T-helper 1 cell treated with Interleukin-12 subunit alpha and Interleukin-12 subunit beta and Interleukin-4 antibody, amounts not matched to agents 30 μg/mL and 1 μg/mL, for 36 hours (primary cell): ENCODE results near the gene SGCD.

Experiments
- H3K27ac Mint-ChIP-seq: one replicate; pipeline ENCODE4 v1.8.0; 2021; ENCODE audit warnings: mild to moderate bottlenecking, mixed read lengths
- H3K27me3 Mint-ChIP-seq: one replicate; pipeline ENCODE4 v1.8.0; 2021; ENCODE audit warnings: low read depth, mixed read lengths
- H3K36me3 Mint-ChIP-seq: one replicate; pipeline ENCODE4 v1.8.0; 2021; ENCODE audit warnings: low read depth, mixed read lengths
- H3K4me1 Mint-ChIP-seq: one replicate; pipeline ENCODE4 v1.8.0; 2021; ENCODE audit warnings: low read depth, mixed read lengths
- H3K4me3 Mint-ChIP-seq: one replicate; pipeline ENCODE4 v1.8.0; 2021; ENCODE audit warnings: mild to moderate bottlenecking, moderate library complexity, mixed read lengths
- H3K9me3 Mint-ChIP-seq: one replicate; pipeline ENCODE4 v1.8.0; 2021; ENCODE audit warnings: mixed read lengths

The SGCD gene

DNA sequence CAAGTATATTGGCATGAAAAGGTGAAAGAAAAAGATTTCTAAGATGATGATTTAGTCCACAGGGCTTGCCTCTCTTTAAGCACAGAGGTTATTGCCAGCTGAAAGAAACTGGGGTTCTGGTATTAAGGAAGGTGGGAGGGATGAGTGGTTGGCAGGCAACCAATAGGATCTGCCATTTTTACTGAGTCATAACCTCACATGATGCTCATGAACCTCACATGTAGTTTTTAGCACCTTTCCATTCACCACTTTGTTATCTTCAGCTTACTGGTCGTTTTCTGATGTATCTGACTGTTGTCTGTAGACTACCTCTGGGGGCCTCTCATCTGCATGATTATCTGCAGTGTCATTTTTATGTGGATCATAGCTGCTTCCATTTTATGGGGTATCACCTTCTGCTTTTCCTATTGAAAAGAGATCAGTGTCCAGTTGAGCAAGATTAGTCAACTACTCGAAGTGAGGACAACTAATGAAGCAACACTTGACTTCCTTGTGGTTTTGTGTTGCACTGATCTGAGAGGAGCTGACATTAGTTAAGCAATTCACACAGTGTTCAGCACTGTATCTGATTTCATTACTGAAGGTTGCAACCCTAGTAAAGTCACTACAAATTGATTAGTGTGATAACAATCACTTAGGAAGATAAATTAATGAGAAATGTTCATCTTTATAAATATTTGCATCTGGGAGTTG, 186.3 kb downstream of the SGCD start:
- Mint-ChIP-seq H3K9me3 (peaks cover under 1% of the 10 kb centered on the region), H3K4me1 (no peaks in the 10 kb centered on the region), H3K27me3 (peaks cover 12% of the 10 kb centered on the region), H3K27ac (no peak overlapping the region), H3K36me3 (no peaks in the 10 kb centered on the region), H3K4me3 (no peak overlapping the region)

DNA sequence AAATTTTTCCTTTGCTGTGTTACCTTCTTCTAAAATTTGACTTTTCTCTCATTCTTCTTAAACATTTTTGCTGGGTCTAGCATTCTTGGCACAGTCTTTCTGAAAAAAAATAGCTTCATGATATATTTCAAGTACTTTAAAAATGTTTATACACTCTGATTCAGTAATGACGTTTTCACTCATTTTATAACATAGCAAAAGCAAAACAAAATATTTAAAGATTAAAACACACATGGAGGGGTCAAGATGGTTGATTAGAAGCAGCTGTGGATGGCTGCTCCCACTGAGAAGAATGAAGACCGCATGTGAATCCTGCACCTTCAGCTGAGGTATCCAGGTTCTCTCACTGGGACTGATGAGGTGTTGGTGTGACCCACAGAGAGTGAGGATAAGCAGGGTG, 188.2 kb downstream of the SGCD start:
- peaks cover 10% of the 10 kb centered on the region for H3K9me3 Mint-ChIP-seq
- H3K36me3 Mint-ChIP-seq = no peaks in the 10 kb centered on the region
- no peaks in the 10 kb centered on the region for H3K4me1 Mint-ChIP-seq
- no peak overlapping the region for H3K27ac Mint-ChIP-seq
- H3K27me3 Mint-ChIP-seq = peaks cover 5% of the 10 kb centered on the region
- H3K4me3 Mint-ChIP-seq = no peak overlapping the region

DNA sequence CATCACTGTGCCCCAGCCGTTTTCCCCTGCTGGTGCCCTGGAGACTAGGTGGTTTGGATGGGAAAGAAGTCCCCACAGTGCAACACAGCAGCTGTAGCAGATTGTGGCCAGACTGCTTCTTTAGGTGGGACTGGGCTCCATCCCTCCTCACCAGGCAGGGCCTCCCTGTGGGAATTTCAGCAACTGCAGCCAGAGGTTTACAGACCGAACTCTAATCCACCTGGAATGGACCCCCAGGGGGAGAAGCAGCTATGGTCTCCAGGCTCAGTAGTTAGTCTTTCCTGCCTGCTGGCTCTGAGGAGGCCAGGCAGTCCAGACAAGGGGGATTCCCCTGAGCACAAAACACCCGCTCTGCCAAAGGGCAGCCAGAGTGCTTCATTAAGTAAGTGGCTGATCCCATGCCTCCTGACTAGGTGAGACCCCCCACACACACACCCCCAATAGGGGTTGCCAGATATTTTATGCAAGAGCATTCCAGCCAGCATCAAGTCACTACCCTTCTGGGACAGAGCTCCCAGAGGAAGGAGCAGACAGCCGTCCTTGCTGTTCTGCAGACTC, 188.9 kb downstream of the SGCD start:
- no peak overlapping the region for H3K4me3 Mint-ChIP-seq
- H3K27ac Mint-ChIP-seq = no peak overlapping the region
- H3K36me3 Mint-ChIP-seq = no peaks in the 10 kb centered on the region
- no peaks in the 10 kb centered on the region for H3K4me1 Mint-ChIP-seq
- H3K9me3 Mint-ChIP-seq = peaks cover 10% of the 10 kb centered on the region
- peaks cover 4% of the 10 kb centered on the region for H3K27me3 Mint-ChIP-seq

DNA sequence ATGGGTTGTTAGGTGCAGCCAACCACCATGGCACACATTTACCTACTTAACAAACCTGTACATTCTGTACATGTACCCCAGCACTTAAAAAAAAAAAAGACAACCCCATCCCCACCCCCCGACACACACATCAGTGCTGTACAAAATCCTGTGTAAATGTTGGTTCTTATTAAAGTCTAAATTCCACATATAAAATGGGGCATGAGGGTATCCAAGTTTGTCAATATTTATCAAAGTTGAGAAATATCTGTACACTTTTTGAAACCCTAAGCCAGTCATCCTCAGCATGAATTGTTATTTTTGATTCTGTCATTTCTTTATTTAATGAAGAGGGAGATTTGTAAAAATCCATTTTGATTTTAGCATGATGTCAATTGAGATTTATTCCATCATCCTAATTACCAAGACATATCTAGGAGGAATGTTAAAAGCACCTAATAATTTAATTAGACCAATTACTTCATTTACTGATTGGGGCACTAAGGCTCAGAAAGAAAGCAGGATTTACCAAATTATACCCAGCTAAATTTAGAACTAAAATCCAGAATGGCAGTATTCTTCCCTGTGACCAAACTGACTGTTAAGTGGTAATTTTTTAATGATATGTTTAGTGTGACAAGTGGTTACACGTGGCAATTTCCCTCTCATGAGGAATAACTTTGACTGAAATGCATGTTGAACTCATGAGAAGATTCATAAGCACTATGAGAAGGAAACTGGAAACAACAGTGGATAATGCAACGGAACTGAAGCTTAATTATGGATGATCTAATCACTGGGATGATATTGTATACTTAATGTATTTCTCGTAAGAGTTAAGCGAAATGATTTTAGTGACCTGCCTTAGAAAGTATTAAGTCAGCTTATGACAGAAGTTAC, 195.9 kb downstream of the SGCD start:
- Mint-ChIP-seq H3K27ac (no peak overlapping the region), H3K4me1 (no peaks in the 10 kb centered on the region)

DNA sequence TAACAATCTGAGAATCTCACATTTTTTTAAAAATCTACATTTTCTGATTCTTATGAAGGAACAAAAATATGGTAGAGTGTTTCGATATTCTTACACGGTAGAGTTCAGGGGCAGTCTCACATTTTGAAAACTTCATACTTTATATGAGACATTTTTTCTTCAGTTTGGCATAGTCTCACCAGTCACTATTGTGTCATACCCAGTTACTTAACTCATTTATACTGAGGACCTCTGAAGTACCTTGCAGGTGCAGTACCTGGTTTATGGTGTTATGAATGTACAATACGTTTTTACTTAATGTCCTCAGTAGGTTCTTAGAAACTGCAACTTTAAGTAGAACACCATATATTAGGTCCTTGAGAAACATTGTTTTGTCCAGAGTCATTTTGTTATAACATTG, 196.6 kb downstream of the SGCD start:
- H3K36me3 Mint-ChIP-seq = no peaks in the 10 kb centered on the region

More for the DNA sequence above, 195.9 kb downstream of the SGCD start:
- peaks cover 10% of the 10 kb centered on the region for H3K9me3 Mint-ChIP-seq
- peaks cover 13% of the 10 kb centered on the region for H3K27me3 Mint-ChIP-seq
- no peak overlapping the region for H3K4me3 Mint-ChIP-seq
- H3K36me3 Mint-ChIP-seq = no peaks in the 10 kb centered on the region

DNA sequence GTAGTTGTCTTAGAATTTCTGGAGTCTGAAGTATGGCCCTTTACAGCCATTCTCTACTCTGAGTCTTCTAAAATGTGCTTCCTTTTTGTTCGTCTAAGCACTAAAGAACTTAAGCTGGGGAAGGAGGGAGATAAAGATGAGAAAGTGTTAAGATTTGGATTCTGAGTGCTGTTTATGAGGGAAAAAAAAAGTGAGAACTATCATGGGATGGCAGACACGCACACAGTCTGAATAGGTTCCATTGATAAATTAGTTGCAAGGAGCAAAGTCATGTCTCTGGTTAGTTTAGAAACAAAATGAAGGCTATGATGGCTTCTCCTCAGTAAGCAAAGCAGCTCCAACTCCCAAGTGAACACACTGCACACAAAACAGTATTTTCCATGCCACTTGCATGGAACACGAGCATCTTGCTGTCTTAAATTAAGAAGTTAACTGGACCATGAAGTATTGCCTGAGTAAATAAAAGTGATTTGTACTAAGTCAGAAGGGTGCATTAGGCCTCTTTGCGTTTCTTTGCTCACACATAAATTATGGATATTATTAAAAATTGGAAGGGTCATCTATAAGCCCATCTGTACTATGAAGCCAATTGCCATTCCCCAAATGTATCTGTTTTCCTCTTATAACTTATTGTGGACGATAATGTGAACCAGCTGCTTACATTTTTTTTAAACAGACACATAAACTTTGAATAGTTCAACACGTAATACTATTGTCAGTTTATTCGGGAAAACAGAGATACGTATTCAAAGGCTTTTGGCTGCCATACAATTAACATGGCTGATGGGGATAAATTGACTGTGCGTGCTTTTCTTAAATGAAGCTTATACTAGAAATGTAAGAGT, 199.3 kb downstream of the SGCD start:
- no peak overlapping the region for H3K4me3 Mint-ChIP-seq
- H3K27me3 Mint-ChIP-seq = peaks cover 12% of the 10 kb centered on the region
- no peaks in the 10 kb centered on the region for H3K4me1 Mint-ChIP-seq
- H3K9me3 Mint-ChIP-seq = peaks cover 3% of the 10 kb centered on the region
- no peak overlapping the region for H3K27ac Mint-ChIP-seq
- no peaks in the 10 kb centered on the region for H3K36me3 Mint-ChIP-seq

More for the DNA sequence above, 196.6 kb downstream of the SGCD start:
- peaks cover 11% of the 10 kb centered on the region for H3K27me3 Mint-ChIP-seq
- no peak overlapping the region for H3K4me3 Mint-ChIP-seq
- H3K9me3 Mint-ChIP-seq = peaks cover 6% of the 10 kb centered on the region
- no peaks in the 10 kb centered on the region for H3K4me1 Mint-ChIP-seq
- H3K27ac Mint-ChIP-seq = no peak overlapping the region

DNA sequence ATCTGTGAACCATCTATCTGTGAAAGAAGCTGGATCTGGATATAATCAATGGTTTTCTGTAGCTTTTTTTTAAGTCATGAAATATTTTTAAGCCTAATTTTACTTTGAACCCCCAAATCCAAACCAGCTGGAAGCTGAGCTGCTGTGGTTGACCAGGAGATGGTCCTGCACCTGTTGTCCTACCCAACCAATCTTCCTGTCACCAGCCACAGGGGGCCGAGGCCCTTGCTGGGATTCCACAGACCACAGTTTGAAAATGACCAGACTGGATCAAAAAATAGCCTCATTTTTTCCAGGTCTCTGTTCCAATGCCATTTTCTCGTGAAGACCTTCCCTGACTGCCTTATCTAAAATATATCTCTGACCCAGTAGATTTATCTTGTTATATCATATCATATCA, 200.6 kb downstream of the SGCD start:
- Mint-ChIP-seq H3K27me3 (peaks cover 12% of the 10 kb centered on the region), H3K36me3 (no peaks in the 10 kb centered on the region), H3K4me3 (no peak overlapping the region), H3K4me1 (no peaks in the 10 kb centered on the region), H3K9me3 (peaks cover 3% of the 10 kb centered on the region), H3K27ac (no peak overlapping the region)

DNA sequence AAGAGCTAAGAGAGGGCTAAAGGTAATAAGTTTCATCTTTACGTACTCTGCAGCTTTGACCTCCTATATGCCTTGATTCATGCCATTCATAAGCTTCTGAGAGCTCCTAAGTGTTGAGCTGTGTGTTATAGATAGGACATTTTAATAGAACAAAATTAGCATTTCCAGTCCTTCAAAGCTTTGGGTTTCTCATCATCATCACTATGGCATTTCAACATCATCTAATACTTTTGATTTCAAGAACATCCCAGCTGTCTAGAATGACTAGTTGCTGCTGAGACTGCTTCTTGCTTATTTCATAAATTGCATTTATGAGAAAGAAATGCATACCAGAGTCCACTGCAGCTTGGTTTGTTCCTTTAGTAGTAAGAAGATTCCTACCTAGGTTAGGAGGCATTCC, 201.7 kb downstream of the SGCD start:
- Mint-ChIP-seq H3K4me1 (no peaks in the 10 kb centered on the region), H3K9me3 (peaks cover 3% of the 10 kb centered on the region), H3K27me3 (peaks cover 12% of the 10 kb centered on the region), H3K36me3 (no peaks in the 10 kb centered on the region), H3K4me3 (no peak overlapping the region), H3K27ac (no peak overlapping the region)

DNA sequence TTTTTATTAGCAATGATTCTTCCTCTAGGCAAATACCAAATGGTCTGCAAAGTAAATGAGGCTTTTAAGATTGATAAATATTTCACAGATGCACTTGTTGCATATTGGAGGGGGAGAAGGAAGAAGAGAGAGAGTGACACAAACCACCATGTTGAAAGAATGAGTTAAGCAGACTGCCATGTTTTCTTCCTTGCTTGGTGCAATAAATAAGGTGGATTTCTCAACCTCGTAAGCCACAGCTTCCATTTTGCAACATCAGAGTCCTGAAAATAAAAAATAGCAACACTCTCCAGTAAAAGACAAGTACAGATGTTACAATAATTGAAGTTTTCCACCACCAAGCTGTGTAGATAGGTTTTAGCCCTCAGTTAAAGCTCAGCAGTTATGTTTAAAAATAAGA, 202.9 kb downstream of the SGCD start:
- H3K4me1 Mint-ChIP-seq = no peaks in the 10 kb centered on the region
- H3K36me3 Mint-ChIP-seq = no peaks in the 10 kb centered on the region
- H3K4me3 Mint-ChIP-seq = no peak overlapping the region
- H3K27me3 Mint-ChIP-seq = peaks cover 15% of the 10 kb centered on the region
- no peak overlapping the region for H3K27ac Mint-ChIP-seq
- H3K9me3 Mint-ChIP-seq = peaks cover 3% of the 10 kb centered on the region

DNA sequence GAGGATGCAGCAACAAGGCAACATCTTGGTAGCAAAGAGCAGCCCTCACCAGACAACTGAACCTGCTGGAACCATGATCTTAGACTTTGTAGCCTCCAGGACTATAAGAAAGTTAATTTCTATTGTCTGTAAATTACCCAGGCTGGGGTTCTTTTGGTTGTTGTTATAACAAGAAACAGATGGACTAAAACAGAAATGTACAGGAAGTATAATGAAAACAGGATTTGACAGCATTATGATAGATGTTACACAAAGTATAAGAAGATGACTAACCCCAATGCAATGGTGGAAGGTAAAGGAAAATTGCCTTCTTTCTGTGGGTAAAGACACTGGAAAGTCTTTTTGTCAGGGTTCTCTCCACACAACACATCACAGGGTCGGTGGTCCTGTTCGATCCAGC, 204.2 kb downstream of the SGCD start:
- peaks cover 12% of the 10 kb centered on the region for H3K27me3 Mint-ChIP-seq
- no peaks in the 10 kb centered on the region for H3K36me3 Mint-ChIP-seq
- peaks cover 3% of the 10 kb centered on the region for H3K9me3 Mint-ChIP-seq
- no peak overlapping the region for H3K4me3 Mint-ChIP-seq
- H3K27ac Mint-ChIP-seq = no peak overlapping the region
- no peaks in the 10 kb centered on the region for H3K4me1 Mint-ChIP-seq

DNA sequence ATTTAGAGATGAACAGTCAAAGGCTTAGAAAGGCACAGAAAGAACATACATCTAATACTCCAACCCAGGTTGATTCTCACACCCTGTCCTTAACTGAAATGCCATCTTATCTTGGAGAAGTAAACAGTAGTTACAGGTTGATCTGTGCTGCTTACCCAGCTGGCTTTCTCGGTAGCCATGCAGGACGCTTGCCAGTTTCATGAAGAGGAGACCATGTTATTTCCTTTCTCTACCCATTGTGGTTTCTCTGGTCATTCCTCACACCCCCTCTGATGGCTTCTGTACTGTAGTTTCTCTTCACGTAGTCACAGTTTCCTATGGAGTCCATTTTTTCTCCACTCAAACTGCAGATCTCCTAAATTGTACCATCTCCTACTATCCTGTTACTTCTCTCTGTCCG, 206.0 kb downstream of the SGCD start:
- Mint-ChIP-seq H3K27me3 (peaks cover 7% of the 10 kb centered on the region), H3K9me3 (peaks cover 3% of the 10 kb centered on the region), H3K4me1 (no peaks in the 10 kb centered on the region), H3K4me3 (no peak overlapping the region), H3K36me3 (no peaks in the 10 kb centered on the region), H3K27ac (no peak overlapping the region)

DNA sequence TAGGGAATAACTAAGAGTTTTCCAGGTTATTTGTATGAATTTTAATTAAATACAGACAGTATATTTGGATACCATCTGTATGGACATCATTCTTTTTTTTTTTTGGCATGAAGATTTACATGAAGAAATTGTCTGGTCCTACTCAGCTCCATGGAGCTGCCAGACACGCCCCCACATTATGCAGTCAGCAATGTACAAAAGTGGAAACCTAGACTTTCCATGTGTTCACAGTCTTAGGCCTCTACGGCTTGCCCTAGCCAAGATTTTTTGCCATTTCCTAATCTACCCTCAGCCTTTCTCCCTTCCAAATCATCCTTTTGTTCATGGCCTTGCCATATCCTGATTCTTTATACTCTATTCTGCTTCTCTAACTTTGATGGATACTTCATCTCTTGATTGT, 207.1 kb downstream of the SGCD start:
- Mint-ChIP-seq H3K4me3 (no peak overlapping the region), H3K27me3 (peaks cover 13% of the 10 kb centered on the region), H3K9me3 (peaks cover 3% of the 10 kb centered on the region), H3K4me1 (no peaks in the 10 kb centered on the region), H3K36me3 (no peaks in the 10 kb centered on the region), H3K27ac (no peak overlapping the region)

DNA sequence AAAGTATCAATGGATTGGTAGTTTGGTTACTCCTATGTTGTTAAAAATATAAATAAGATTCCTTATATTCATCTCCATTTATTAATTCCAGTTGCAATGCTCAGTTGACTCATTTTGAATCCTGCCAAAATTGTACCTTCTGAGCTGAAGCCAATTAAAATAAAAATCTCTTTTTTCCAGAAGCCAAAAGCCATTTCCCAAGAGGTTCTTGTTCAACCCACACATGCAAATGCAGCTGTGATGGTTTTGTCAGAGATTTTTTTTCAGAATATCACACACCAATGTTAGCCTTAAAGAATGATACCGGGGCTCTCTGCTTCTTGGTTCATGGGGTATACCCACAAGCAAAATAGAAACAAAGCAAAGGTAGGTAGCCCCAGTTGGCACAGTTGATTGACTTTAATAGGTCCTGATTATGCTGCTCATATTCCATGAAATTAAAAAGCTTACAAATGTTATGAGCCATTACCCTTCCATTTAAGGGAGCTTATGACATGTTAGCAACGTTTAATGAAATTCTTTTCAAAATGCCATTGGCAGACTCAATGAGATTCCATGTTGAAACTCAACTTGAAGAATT, 208.0 kb downstream of the SGCD start:
- H3K4me3 Mint-ChIP-seq = no peak overlapping the region
- no peak overlapping the region for H3K27ac Mint-ChIP-seq
- no peaks in the 10 kb centered on the region for H3K9me3 Mint-ChIP-seq
- H3K4me1 Mint-ChIP-seq = no peaks in the 10 kb centered on the region
- peaks cover 10% of the 10 kb centered on the region for H3K27me3 Mint-ChIP-seq
- H3K36me3 Mint-ChIP-seq = no peaks in the 10 kb centered on the region

DNA sequence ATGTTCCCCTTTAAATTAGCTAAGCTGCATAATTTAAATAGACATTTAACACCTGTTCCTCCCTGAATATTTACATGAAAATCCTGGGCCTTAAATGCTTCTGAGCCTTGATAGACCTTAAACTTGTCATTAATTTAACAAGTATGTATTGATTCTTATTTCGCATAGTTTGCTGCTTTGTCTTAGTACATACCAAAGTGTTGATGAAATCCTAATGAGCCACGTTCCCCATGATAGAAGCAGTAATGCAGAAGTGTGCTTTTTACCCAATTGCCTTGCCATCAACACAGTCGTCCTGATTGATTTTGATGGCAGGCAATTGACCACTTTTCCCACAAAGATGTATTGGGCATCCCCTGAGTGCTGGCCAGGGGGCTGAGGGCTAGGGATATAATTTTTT, 213.5 kb downstream of the SGCD start:
- no peaks in the 10 kb centered on the region for H3K9me3 Mint-ChIP-seq

More for the DNA sequence above, 213.5 kb downstream of the SGCD start:
- Mint-ChIP-seq H3K27me3 (peaks cover 21% of the 10 kb centered on the region), H3K36me3 (no peaks in the 10 kb centered on the region), H3K4me1 (no peaks in the 10 kb centered on the region), H3K27ac (no peak overlapping the region), H3K4me3 (no peak overlapping the region)
